Colonic mucosa (tissue), 4 donors: ENCODE data around the gene TEN1. TPM values are rescaled to one million over a fixed set of nuclear protein-coding genes. Genes with fewer than 3 reads are reported as not detected.

Experiments
- DNase-seq: peaks from one replicate; pipeline ENCODE4 v3.0.0-alpha.2; 2020
- H3K27ac ChIP-seq: fragments of 200-600 bp; one replicate; pipeline ENCODE4 v1.8.0; 2021
- H3K27me3 ChIP-seq: fragments of 200-600 bp; one replicate; pipeline ENCODE4 v1.8.0; 2021
- H3K36me3 ChIP-seq: fragments of 200-600 bp; one replicate; pipeline ENCODE4 v1.8.0; 2021
- H3K4me1 ChIP-seq: fragments of 200-600 bp; one replicate; pipeline ENCODE4 v1.8.0; 2021; ENCODE audit warnings: mild to moderate bottlenecking
- H3K4me3 ChIP-seq: fragments of 200-600 bp; one replicate; pipeline ENCODE4 v1.8.0; 2021
- H3K9ac ChIP-seq, 2 donors: one replicate each; pipeline ENCODE4 v1.7.0; 2013; ENCODE audit warnings: control low read depth in 2 of 2, low read depth in 2 of 2, low read length in 2 of 2
- H3K9me3 ChIP-seq: fragments of 200-600 bp; one replicate; pipeline ENCODE4 v1.8.0; 2021
- CTCF ChIP-seq: fragments of 200-600 bp; IDR thresholded peaks from one replicate; pipeline ENCODE4 v1.8.0; 2022; ENCODE audit warnings: antibody characterized with exemption, mild to moderate bottlenecking
- intact Hi-C: fragments of 100-400 bp; cut with DNase I; formaldehyde crosslinking; loops from one replicate; pipeline ENCODE4 v1.14.1; 2022
- total RNA-seq, 2 donors: library from RNA; stranded (reverse); fragmentation: NEBNext Ultra II Directional in 1 of 2; extraction: Animal tissue kit (Norgen Biotek cat#: 25700) in 1 of 2; gene quantifications; one replicate each; pipeline ENCODE4 v1.2.1, GENCODE V29; 2021
- donor health status: healthy.
- donor health status: DM: no; HTN: no; CAD: no.
- donor health status: DM: no; HTN: no; CAD: no.

TEN1 gene
- total RNA-seq, 2 donors from 2014 or later = 15.9 to 18.6 TPM

DNA sequence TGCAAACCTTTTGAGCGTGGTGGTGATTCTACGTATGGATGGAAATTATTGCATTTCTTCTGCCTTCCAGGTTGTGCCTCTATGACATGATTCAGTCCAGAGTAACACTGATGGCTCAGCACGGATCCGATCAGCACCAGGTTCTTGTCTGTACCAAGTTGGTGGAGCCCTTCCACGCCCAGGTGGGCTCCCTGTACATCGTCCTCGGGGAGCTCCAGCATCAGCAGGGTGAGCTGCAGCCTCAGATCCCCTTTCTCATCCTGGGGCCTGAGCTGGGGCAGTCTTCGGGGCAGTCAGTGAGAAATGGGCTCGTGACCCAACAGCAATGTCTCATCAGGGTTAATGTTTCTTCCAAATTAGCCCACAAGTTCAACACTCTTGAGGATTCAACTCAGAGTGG, 12.4 kb downstream of the TEN1 start:
- Histone ChIP-seq H3K27me3 (no peaks in the 10 kb centered on the region), H3K9ac (no peak overlapping the region), H3K4me3 (no peak overlapping the region), H3K36me3 (no peaks in the 10 kb centered on the region), H3K9me3 (no peaks in the 10 kb centered on the region), H3K27ac (no peak overlapping the region), H3K4me1 (no peaks in the 10 kb centered on the region)
- intact Hi-C loops = no loop called here
- DNase-seq = no peak
- no peak for TF ChIP-seq CTCF

DNA sequence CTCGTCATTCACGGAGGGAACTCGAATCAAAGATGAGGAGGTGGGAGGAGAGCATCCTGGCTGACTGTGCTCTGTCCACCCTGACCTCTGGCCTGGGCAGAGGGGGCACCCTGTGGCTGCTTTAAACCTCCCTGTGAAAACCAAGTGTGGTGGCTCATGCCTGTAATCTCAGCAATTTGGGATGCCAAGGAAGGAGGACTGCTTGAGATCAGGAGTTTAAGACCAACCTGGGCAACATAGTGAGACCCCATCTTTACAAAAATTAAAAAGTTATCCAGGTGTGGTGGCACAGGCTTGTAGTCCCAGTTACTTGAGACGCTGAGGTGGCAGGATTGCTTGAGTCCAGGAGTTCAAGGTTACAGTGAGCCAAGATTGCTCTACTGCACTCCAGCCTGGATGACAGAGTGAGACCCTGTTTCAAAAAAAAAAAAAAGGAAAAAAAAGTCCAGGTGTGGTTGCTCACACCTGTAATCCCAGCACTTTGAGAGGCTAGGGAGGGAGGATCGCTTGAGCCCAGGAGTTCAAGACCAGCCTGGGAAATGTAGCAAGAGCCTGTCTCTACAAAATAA, 15.8 kb downstream of the TEN1 start:
- Histone ChIP-seq H3K27me3 (no peaks in the 10 kb centered on the region), H3K9me3 (no peaks in the 10 kb centered on the region), H3K4me3 (no peak overlapping the region), H3K36me3 (no peaks in the 10 kb centered on the region), H3K9ac (peak overlapping the region in 1 of 2 donors; percentile 54), H3K4me1 (peaks cover 13% of the 10 kb centered on the region), H3K27ac (peak overlapping the region; percentile 90)
- TF ChIP-seq CTCF = no peak
- intact Hi-C loops = no loop called here
- DNase-seq = no peak

DNA sequence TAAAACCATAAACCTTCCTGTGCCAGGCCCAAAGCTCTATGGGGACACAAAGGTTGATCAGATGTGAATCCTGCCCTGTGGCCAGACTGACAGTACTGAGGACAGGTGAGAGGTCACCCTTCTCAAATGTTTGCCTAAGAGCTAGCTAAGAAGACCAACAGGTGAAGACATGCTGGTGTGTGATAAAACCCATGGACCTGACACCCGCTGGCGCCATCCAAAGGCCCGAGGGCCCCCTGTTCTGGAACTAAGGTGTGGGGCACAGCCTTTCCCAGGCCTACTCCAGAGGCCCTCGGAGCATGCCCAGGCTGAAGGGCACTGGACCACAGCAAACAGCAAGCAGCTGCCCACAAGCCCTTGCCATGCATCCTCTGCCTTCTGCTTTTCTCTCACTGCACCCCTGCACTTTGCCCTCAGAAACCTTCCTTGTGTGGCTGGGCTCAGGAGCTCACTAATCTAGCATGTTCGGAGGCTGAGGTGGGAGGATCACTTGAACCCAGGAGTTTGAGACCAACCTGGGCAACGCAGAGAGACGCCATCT, 16.4 kb downstream of the TEN1 start:
- H3K9me3 ChIP-seq = no peaks in the 10 kb centered on the region
- intact Hi-C loops = no loop called here
- no peak for TF ChIP-seq CTCF
- H3K36me3 ChIP-seq = no peaks in the 10 kb centered on the region
- peak overlapping the region in 1 of 2 donors; percentile 54 for H3K9ac ChIP-seq
- peak overlapping the region; percentile 90 for H3K27ac ChIP-seq
- H3K4me1 ChIP-seq = peaks cover 14% of the 10 kb centered on the region
- H3K4me3 ChIP-seq = no peak overlapping the region
- no peak for DNase-seq
- H3K27me3 ChIP-seq = no peaks in the 10 kb centered on the region

DNA sequence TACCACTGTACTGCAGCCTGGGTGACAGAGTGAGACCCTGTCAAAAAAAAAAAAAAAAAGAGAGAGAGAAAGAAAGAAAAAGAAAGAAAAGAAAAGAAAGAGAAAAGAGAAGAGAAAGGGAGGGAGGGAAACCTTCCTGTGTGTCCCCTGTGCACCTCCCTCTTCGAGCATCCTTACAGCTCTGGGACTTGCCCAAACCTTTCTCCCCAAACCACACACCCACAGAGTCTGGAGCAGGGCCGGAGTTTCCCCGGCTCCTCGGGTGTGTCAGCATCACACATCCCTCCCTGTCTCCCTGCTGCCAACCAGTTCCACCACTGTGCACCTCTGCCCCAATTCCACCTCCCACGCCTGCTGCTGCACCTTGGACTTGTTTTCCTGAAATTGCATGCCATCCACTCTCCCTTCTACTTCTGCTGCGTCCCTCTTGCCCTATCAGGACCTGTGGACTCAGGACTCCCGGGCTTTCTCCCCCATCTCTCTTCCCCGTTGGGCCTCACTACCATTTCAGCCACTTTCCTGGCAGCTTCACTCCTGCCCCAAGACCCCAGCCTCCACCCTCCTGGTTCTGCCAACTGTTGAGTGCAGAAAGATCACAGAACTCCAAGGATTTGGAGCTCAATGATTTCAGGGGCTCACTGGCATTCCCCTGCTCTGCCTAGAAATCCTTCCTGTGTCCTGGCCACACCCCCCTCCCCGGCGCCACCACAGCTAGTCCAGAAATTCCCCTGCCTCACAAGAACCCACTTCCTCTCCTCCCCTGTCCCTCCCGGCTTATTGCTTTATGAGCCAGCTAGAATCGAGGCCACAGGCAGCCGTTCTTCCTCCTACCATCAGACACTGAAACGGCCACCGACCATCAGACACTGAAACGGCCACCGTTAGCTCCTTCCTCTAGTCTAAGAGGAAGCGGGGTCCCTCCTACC, 17.9 kb downstream of the TEN1 start:
- Histone ChIP-seq H3K36me3 (no peaks in the 10 kb centered on the region), H3K9ac (peak overlapping the region; percentile 51 to 84), H3K4me1 (peaks cover 18% of the 10 kb centered on the region), H3K27me3 (no peaks in the 10 kb centered on the region), H3K9me3 (no peaks in the 10 kb centered on the region), H3K4me3 (no peak overlapping the region), H3K27ac (peak overlapping the region; percentile 90)
- peak; percentile 88 for DNase-seq
- intact Hi-C loops = no loop called here
- no peak for TF ChIP-seq CTCF

- TF ChIP-seq CTCF = no peak
- no peaks in the 10 kb centered on the region for H3K36me3 ChIP-seq
- no peak for DNase-seq
- H3K4me3 ChIP-seq = no peak overlapping the region
- H3K27ac ChIP-seq = peak overlapping the region; percentile 90
- H3K4me1 ChIP-seq = peaks cover 18% of the 10 kb centered on the region
- intact Hi-C loops = no loop called here
- peak overlapping the region in 1 of 2 donors; percentile 30 for H3K9ac ChIP-seq
- H3K9me3 ChIP-seq = no peaks in the 10 kb centered on the region
- no peaks in the 10 kb centered on the region for H3K27me3 ChIP-seq
Measured at GRCh38 chr17:75998327-75998795, 19.3 kb downstream of the TEN1 start.
